CD1c-positive myeloid dendritic cell (primary cell): ENCODE results near the gene RPS21.
A peak's percentile ranks its signal among the peaks of the same experiment; 100 is the strongest.

Experiments used
- DNase-seq: peaks from one replicate; pipeline ENCODE4 v3.0.0-alpha.2; 2016; ENCODE audit errors: extremely low spot score

RPS21 gene

DNA sequence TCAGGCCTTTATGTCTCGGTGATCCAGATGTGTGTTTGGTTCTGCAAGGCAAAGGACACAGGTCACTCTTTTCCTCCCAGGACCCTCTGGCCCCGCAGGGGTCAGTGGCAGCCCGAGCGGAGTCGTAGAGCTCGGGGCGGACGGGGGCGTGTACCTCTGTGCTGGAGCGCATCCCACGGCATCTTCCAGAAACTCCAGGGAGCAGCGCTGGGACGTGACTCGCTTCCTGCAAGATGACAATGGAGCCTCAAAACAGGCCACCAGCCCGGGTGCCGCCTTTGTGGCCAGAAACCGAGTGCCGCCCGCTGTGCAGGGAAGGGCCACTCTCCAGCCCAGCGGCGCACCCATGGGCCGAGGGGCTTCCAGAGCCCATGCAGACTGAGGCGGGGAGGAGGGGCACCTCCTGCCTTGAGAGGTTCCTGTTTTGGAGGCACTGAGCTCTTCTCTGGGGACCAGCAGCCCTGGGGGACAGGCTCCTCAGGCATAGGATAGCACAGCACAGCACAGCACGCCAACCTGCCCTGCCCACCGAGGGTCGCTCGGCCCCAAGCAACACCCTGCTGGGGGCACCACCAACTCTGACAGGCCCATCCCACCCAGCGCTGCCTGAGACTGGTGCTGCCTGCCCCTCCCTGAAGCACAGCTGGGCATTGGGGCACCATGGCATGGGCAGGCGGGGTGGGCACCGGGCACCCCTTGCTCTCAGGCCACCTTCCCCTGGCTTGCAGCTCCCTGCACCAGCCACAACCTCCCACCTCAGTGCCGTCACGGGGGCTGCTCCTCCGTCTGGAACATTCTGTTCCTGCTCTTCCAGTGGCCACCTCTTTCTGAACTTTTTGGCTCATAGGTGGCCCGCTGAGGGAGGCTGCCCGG lies 9.7 kb downstream of the RPS21 start:
- DNase-seq = no peak

DNA sequence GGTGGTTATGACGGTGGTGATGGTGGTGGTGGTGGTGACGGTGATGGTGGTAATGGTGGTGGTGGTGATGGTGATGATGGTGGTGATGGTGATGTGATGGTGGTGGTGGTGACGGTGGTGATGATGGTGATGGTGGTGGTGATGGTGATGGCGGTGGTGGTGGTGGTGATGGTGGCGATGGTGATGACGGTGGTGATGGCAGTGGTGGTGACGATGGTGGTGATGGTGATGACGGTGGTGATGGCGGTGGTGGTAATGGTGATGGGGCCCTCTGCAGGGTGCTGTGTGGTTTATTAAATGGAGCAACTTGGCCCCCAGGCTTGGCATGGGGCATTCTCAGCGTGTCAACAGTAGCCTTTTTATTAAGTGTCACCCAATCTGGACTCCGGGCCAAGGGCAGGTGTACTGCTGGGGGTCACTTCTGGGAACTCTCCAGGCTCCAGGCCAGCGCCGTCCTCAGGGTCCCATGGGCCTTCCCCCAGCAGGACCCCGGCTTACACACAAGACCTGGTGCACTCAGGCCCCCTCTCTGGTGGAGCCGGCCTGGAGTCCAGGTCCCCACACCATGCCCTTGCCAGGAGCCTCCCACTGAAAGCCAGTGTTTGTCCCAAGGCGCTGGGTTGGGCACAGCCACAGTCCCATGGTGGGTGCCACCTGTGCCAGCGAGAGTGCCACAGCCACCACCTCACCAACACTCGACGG lies 11.4 kb downstream of the RPS21 start:
- no peak for DNase-seq

DNA sequence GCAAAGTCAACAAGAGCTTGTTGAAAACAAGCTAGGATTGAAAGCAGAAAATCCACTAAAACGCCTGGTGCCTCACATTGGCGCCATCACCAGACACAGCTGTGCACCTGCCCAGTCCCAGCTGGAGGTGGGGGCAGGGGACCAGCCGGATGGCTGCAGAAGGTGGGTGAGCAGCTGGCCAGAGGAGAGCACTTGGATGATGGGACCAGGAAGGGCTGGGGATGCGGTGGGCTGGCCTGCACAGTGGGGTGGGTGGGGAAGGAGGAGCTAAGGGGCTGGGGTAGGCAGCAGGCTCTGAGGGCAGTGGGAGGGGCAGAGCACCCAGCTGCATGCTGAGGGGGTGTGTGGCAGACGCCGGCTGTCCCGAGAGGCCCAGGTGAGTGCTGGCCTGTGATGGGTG lies 13.1 kb downstream of the RPS21 start:
- no peak for DNase-seq

DNA sequence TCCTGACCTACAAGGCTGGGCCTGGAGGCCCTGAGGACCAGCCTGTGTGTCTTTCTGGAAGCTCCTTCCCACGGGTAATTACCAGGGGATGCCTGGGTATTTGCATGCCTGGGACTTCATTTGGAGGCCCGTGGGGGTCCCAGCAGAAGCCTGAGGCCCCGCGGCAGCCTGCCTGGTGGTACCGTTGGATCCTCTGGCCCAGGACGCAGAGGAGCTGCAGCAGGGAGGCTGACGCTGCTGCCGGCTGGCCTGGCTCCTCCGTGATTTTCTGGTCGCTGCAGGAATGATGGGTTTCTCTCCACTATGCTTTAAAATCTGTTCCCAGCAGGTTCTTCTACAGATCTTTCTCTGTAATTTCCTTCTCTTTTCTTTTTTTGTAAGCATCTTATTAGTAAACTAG lies 13.6 kb downstream of the RPS21 start:
- no peak for DNase-seq

DNA sequence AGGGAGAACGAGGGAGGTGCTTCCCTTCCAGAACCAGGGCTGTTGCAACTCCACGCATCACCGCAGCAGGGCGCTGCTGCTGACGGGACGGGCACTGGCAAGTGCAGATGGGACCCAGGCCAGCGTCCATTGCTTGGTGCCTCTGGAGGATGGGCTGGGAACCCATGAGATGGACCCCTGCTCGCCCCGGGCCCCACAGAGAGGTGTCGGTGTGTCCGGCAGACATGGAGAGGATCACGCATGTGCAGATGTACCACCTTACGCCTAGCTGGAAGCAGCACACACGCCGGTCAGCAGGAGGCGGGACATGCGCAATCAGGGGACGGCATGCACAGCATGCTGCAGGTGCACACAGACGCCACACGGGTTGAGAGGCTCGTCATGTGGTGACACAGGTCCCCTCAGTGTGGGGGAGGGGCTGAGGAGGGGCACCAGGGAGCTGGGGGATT lies 14.5 kb downstream of the RPS21 start:
- DNase-seq = no peak

DNA sequence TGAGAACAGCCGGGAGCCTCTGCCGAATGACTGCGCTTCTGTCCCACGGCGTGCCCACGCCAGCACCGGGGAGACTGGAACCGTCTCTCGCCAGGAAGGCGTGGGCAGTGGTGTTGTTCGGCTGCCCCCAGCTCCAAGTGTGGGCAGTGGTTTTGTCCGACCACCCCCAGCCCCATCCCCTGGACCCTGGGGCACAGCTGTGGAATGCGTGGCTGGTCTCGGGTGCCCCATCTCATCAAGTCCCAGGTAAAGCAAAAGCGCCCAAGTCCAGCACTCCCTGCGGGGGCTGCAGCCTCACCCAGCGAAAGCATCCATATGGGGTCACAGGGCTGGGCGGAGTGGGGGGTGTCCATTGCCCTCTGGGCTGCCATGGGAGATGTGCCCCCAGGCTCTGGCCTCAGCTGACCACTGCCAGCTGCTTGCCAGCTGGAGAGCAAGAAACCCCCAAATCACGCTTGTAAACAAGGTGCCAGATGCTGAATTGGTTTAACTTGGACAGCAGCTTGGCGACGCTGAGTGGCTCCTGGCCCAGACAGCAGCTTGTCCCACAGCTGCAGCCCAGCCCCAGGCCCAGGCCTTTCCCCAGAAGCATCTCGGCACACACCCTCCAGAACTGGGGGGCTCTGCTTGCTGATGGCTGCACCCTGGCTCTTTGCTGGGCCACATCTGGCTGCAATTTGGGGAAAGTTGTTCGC lies 15.7 kb downstream of the RPS21 start:
- DNase-seq = no peak

DNA sequence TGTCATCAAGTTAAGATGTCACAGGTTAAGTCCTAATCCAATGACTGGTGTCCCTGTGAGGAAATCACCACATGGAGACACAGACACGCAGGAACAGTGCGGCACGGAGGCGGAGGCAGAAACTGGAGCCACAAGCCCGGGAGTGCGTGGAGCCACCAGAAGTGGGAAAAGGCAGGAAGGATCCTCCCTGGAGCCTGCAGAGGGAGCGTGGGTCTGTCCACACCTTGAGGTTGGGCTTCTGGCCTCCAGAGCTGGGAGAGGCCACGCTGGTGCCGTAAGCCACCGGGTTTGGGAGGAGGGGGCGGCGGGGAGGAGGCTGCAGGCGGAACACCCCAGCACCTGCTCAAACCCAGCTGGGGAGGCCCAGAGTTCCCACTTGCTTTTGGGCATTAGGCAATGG lies 16.4 kb downstream of the RPS21 start:
- DNase-seq = no peak

DNA sequence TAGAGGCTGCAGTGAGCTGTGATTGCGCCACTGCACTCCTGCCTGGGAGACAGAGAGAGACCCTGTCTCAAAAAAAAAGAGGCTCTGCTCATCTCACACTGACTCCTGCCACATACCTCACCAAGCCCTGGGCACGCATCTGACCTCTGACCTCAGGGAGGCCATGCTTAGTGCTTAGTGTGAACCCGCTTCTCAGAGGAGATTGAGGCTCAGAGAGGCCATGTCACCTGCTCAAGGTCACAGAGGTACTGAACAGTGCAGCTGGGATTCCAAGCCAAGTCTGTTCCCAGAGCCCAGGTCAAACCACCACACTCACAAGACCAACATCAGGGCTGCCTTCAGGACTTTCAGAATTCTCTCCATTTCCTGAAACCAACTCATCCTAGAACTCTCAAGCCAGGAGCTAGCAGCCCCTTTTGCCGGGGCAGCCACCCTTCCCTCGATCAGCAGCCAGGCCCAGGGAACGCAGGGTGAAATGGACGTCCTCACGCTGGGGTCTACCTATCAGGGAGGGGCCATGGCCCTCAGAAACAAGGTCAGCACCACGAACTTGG lies 17.3 kb downstream of the RPS21 start:
- DNase-seq = no peak

DNA sequence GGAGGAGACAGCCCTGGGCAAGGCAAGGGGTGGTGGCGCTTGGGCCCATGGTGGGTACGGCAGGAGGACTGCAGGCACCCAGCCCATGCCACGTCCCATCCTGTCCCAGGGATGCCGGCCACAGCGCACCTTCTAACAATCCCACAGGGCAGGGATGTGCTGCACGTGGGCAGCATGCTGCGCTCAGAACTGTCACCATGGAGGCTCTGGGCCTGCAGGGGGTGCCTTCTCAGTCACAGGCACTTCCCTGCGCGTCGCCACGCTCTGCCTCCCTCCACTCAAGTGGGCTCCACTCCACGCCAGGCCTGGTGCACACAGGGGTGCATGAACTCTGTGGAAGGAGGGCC lies 17.8 kb downstream of the RPS21 start:
- no peak for DNase-seq

DNA sequence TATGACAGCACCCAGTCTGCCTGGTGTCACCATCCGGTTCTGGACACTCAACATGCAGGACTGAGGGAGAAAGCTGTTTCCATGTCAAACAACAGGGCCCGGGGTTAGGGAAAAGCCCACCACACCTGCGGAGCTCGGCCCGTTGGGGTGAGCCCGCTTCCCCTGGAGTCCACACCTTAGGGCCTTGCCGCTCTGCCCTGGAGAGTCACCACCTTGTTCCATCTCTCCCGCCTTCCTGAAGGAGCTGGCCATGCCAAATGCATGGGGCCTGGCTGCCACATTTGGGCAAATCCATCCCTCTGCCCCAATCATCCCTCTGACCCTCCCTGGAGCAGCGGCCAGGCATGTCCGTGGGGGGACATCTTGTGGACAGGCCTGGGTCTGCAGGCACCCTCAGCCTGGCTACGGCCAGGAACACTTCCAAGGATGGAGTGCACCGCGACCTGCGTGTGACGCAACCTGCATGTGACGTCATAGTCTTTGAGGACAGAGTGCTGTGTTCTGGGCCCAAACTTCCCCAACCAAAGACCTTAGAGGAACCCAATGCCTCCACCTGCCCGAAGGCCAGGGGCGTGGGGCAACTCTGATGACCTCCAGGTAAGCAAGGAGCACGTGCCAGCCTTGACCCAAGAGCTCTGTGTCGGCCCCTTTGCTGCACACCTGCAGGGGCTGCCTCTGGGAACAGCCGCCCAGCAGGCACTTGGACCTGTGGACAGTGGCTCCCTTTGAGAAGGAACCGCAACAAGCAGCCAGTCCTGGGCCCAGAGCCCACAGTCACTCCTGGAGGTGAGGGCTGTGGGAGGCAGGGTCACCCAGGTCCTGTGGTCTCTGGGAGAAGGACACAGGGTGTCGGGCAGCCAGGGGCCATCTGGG lies 18.4 kb downstream of the RPS21 start:
- DNase-seq = peak; percentile 37

DNA sequence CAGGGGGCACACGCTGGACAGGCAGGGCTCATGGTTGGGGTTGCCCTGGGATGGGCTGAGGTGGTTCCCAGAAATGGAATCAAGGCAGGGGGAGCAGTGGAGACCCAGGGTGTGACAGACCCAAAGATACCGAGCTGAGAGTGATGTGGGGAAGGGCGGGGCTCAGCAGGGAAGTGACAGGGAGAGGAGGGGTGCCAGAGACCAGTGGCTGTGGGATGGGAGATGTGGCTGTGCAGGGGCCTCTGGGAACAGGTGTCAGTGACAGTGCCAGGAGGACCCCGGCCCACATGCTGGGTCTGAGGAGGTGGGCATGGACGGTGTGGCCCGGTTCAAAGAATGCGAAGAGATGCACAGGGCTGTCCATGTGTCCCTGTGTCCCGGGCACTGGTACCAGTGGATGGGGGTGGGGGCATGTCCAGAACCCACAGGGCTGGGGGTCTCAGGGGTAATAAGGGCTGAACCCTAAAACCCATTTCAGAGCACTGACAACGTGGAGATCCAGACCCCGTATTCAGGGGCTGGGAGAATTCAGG lies 19.1 kb downstream of the RPS21 start:
- no peak for DNase-seq

DNA sequence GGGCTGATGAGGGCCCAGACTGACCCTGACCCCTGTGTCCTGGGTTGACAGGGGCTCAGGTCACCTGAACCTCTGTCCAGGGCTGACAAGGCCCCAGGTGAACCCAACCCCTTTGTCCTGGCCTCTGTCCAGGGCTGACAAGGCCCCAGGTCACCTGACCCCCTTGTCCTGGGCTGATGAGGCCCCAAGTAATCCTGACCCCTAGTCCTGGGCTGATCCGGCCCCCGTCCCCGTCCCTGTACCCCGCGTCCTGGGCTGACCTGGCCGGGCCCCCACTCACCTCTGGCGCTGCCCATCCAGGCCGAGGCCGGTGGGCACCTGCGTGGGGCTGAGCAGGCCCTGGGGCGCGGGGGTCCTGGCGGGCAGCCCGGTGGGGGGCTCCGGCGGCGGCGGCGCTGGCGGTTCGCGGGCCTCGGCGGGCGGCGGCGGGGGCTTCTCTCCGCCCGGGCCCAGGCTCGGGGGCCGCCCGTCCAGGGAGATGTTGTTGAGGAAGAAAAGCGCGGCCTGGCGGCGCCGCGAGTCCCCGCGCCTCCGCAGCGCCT lies 19.8 kb downstream of the RPS21 start:
- no peak for DNase-seq

DNA sequence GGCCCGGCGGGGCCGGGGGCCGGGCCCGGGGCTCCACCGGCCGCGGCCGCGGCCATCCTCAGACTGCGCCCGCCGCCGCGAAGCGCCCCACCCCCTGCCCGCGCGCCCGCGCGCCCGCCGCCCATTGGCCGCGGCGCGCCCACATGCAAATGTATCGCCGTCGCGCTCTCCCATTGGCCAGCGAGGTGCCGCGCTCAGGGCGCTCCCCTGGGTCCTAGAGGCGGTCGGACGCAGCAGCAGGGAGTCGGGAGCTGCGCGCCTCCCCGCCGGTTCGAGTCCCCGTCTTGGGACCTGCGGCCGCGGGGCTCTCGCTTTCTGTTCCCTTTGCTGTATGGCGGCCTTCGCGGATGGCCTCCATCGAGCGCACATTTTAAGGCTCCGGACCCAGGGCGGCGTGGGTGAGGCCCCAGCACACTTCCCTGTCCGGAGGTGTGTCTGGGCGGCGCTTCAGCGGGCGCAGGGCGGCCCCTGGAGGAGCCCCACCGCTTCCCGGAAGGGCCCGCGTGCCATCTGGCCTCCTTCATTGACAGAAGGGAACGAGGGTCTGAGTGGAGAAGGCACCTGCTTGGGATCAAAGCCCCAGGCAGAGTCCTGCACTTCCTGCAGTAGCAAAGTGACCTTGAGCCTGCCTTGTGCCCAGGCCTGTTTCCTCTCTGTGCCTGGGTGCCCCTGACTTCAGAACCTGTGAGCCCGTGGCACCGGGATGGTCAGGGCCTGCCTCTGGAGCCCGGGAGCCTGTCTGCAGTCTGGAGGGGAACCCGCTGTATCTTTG lies 20.5 kb downstream of the RPS21 start, which contains the start of gene CABLES2:
Gene CABLES2 (minus strand): TSS at position 65 of the 772 bp plus-strand sequence. CDS start 9 bp downstream, at position 56.
- DNase-seq = peak; percentile 97

DNA sequence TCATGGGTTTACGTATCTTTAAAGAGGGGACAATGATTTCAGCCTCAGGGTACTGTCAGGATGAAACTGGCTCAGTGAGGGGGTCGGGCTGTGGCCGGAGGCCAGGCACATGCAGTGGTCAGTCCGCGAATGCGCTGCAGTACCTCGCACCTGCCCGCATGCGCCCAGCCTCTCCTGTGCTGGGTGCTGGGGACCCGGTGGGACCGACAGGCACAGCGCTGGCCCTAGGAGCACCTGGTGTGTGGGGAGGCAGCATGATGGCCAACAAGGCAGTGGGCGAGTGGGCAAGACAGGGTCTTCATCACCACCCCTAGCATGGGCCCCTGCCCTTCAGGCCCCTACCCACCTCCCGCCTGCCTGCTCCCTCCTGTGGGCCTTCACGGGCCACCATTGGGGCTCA lies 21.2 kb downstream of the RPS21 start:
- no peak for DNase-seq

DNA sequence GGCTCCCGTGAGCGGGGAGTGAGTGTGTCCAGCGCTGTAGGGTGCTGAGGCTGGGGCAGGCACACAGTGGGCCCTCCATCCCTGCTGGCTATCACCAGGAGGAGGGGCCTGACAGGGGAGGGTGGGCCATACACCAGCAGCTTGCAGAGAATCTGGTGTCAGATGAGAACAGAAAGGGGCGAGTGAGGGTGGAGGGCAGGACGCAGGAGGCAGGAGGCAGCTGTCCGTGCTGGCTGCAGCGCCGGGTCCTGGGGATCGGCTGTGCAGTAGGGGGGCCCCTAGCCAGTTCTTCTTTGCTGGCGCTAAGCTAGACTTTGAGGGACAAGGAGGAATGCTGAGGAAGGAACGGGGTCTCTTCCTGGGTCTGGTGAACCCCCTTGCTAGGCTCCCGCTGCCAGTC lies 21.7 kb downstream of the RPS21 start:
- DNase-seq = no peak

DNA sequence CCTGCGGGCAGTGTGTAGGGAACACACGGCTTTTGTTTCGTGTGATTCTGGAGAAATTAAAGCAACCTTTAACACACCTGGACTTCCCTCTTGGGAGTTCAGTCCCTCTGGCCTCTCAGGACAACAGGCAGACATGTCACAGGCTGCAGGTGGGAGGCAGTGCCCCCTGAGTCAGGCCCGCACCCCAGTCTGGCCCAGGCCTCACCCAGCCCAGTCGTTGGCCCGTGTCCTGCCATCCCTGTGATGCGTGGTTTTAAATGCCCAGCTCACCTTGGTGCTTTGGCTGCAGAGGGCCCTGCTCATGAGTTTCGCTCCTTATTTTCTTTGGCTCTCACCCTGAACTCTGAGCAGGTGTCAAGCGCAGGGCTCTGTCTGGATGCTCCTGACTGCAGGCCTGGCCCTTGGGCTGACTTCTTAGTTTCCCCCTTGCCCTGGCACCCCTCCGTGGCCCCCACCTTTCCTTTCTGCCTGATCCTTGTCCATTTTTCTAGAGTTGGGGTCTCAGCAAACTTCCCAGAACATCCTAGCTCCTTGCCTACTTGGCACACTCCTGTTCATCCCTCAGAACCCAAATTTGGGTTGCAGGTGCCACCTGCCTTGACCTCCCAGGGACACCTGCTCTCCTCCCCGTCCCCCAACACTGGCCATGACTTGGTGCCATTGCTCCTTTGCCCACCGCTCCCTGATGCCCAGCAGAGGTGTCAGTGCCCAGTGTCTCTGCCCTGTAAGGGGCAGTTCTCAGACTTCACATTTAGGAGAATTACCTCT lies 22.4 kb downstream of the RPS21 start:
- DNase-seq = no peak

DNA sequence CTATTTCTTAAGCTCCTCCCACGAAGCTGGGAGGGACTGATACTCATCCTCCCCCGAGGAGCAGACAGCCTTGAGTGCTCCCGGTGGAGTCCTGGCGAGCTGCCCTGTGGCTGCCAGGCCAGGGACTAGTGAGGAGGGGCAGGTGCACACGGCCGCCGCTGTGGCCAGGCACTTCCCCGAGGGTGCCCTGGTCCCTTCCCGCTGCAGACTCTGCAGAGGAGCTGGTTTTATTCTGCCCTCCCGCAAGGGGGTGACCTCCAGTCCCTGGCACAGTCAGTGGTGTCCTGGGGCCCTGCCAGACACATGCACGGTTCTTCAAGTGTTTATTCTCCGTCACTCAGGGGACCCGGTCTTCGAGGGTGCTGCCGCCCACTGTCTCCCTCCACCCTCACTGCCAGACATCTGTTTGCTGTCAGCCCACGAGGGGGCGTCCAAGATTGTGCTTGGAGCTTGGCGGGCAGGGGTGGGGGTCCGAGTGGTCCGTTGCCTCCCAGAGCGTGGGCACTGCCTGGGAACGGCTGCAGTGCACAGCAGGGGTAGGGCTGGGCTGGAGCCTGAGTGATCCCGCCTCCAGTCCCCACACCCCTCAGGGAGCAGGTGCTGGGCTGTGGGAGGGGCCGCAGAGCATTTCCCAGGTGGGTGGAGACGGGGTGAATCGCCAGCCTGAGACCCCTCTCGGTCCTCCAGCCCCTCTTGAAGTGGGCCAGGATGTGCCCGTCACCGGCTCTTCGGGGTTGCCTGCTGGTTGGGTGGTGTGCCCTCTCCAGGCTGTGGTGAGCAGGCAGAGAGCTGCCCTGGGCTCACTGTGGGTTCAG lies 23.2 kb downstream of the RPS21 start:
- peak; percentile 35 for DNase-seq

DNA sequence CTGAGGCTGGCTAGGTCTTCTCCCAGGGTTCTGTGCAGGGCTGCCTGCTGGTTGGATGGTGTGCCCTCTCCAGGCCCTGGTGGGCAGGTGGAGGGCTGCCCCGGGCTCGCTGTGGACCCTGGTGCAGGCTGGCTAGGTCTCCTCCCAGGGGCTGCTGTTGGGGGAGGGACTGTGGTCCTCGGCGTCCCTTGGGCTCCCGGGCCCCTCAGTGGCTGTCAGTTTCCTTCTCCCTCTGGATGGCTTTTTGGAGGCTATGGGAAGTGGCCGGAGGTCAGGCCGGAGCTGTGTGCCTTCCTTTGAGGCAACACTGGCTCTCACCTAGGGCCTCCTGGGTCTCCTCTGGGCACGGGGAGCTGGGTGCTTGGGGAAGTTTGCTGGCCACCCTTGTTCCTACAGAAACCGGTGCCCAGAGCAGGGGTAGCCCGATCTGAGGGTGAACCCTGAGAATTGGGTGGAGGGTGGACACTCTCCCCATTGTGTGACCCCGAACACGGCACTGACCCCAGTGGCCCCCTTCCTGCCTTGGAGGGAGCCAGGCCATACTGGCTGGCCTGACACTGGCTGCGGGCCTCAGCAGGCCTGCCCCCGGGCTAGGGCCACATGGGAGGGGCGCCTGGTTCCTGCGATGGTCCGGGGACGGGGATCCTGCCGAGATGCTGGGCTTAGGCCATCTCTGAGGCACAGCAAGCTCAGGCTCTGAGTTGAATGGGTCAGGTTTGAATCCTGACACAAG lies 24.0 kb downstream of the RPS21 start:
- no peak for DNase-seq
